HepG2 (cell line): ENCODE measurements around the gene CRYAA. TPM values are rescaled to one million over a fixed set of nuclear protein-coding genes. Genes with fewer than 3 reads are reported as not detected.

ENCODE experiments used
- SSRP1 ChIP-seq: IDR thresholded peaks from 2 replicates; pipeline ENCODE4 v1.6.1; 2016; ENCODE audit warnings: control low read depth
- ZNF790 ChIP-seq: sonication (generic); formaldehyde crosslinking; IDR thresholded peaks from 2 replicates; pipeline ENCODE4 v1.8.0; 2022; ENCODE audit warnings: missing genetic modification reagents, mild to moderate bottlenecking, borderline replicate concordance
- ZNF792 ChIP-seq: IDR thresholded peaks from 2 replicates; pipeline ENCODE4 v1.6.1; 2016
- polyA plus RNA-seq, 8 experiments: library from polyadenylated mRNA; depleted of rRNA in 3 of 8; stranded (reverse) in 7 of 8; unstranded in 1 of 8; fragments of >200 nt; fragmentation: Illumina TruSeq in 4 of 8; extraction: Trizol in 4 of 8; gene quantifications; 2 replicates each; pipeline versions ENCODE4 v1.2.1 to v1.2.3, GENCODE V29; 2011 to 2016; ENCODE audit warnings: low read depth in 4 of 8, missing spikeins in 1 of 8, mixed read lengths in 1 of 8; ENCODE audit not compliant: insufficient read depth in 1 of 8
- total RNA-seq, 5 experiments: library from RNA; depleted of rRNA; stranded (reverse); fragments of >200 nt; fragmentation: Illumina TruSeq; extraction: Trizol; gene quantifications; 2 replicates each; pipeline ENCODE4 v1.2.3, GENCODE V29; 2016; ENCODE audit warnings: low read depth in 1 of 5
- TF ChIP-seq, protein P1 (sequence below): sonication (generic); formaldehyde crosslinking; IDR thresholded peaks from 2 replicates; pipeline ENCODE4 v1.4.0; 2020; ENCODE audit warnings: missing genetic modification reagents, borderline replicate concordance
- TF ChIP-seq, protein P2 (sequence below): sonication (generic); formaldehyde crosslinking; IDR thresholded peaks from 2 replicates; pipeline ENCODE4; 2020; ENCODE audit warnings: missing genetic modification reagents, mild to moderate bottlenecking, borderline replicate concordance

CRYAA gene
- total and polyA plus RNA-seq, 2 of the 13 experiments (the other 11 are each of a cell fraction or from before 2014, with no cell fraction given) = 5.6 to 8.6 TPM

DNA sequence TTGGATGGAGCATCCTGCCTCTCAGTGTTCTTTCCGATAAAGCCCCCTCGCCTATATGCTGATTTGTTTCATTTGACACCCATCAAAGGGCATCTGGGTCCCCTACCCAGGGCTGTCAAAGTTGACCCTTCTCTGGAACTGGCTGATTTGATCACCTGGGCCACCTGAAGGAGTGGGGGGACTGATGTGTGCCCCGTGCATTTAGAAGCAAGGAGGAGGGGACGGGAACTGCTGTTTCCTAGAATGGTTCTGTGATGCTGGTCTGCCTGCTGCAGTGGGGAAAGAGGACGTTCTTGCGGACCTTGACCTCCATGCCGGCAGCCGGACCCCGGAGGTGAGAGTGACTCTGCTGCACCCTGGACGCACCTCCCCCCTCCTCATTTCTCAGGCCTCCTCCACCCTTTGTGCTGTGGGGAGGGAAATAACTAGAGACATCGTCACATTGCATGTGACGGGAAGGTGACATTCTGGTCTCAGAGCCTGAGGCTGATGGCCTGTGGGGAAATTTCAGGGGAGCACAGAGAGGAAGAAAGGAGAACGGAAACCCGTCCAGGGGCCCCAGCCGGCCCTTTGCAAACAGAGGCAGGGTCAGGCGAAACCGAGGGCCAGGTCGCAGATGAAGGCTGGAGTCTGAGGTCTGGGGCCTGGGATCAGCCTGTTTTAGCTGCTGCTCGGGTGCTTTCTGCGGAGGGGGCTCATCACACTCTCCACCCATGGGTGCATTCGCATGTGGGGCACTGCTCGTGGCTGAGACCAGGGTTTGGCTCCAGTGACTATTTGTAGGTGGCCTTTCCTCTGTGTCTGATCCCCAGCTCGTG, 25.7 kb downstream of the CRYAA start (continued):
- TF ChIP-seq, protein P1, sequence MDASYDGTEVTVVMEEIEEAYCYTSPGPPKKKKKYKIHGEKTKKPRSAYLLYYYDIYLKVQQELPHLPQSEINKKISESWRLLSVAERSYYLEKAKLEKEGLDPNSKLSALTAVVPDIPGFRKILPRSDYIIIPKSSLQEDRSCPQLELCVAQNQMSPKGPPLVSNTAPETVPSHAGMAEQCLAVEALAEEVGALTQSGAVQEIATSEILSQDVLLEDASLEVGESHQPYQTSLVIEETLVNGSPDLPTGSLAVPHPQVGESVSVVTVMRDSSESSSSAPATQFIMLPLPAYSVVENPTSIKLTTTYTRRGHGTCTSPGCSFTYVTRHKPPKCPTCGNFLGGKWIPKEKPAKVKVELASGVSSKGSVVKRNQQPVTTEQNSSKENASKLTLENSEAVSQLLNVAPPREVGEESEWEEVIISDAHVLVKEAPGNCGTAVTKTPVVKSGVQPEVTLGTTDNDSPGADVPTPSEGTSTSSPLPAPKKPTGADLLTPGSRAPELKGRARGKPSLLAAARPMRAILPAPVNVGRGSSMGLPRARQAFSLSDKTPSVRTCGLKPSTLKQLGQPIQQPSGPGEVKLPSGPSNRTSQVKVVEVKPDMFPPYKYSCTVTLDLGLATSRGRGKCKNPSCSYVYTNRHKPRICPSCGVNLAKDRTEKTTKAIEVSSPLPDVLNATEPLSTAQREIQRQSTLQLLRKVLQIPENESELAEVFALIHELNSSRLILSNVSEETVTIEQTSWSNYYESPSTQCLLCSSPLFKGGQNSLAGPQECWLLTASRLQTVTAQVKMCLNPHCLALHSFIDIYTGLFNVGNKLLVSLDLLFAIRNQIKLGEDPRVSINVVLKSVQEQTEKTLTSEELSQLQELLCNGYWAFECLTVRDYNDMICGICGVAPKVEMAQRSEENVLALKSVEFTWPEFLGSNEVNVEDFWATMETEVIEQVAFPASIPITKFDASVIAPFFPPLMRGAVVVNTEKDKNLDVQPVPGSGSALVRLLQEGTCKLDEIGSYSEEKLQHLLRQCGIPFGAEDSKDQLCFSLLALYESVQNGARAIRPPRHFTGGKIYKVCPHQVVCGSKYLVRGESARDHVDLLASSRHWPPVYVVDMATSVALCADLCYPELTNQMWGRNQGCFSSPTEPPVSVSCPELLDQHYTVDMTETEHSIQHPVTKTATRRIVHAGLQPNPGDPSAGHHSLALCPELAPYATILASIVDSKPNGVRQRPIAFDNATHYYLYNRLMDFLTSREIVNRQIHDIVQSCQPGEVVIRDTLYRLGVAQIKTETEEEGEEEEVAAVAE (CRISPR knock-in tag) = no peak
- 0 out of 2 replicates have a peak, but pooled peaks have one; percentile 50 for TF ChIP-seq SSRP1
- no peak for TF ChIP-seq ZNF790
- 0 out of 2 replicates have a peak, but pooled peaks have one; percentile 23 for TF ChIP-seq ZNF792 (CRISPR knock-in tag)
- TF ChIP-seq, protein P2, sequence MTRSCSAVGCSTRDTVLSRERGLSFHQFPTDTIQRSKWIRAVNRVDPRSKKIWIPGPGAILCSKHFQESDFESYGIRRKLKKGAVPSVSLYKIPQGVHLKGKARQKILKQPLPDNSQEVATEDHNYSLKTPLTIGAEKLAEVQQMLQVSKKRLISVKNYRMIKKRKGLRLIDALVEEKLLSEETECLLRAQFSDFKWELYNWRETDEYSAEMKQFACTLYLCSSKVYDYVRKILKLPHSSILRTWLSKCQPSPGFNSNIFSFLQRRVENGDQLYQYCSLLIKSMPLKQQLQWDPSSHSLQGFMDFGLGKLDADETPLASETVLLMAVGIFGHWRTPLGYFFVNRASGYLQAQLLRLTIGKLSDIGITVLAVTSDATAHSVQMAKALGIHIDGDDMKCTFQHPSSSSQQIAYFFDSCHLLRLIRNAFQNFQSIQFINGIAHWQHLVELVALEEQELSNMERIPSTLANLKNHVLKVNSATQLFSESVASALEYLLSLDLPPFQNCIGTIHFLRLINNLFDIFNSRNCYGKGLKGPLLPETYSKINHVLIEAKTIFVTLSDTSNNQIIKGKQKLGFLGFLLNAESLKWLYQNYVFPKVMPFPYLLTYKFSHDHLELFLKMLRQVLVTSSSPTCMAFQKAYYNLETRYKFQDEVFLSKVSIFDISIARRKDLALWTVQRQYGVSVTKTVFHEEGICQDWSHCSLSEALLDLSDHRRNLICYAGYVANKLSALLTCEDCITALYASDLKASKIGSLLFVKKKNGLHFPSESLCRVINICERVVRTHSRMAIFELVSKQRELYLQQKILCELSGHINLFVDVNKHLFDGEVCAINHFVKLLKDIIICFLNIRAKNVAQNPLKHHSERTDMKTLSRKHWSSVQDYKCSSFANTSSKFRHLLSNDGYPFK (CRISPR knock-in tag) = peak; percentile 60; the same call in 1 of the 2 replicates
